HG03103 (cell line): ENCODE measurements around the gene LMX1B.

Experiments
- ATAC-seq: cut with Tn5 transposase; IDR thresholded peaks from one replicate; pipeline ENCODE4 v1.9.1; 2021; ENCODE audit warnings: low read depth; ENCODE audit not compliant: unreplicated experiment

LMX1B gene

GRCh38 chr9:126674365-126675146 lies 60.8 kb downstream of the LMX1B start:
- no peak for ATAC-seq

GRCh38 chr9:126675147-126675467 lies 61.4 kb downstream of the LMX1B start:
- no peak for ATAC-seq

- ATAC-seq, result no peak
Observed at GRCh38 chr9:126676102-126676684, 62.5 kb downstream of the LMX1B start.

GRCh38 chr9:126676685-126677143 lies 63.0 kb downstream of the LMX1B start:
- no peak for ATAC-seq

- no peak for ATAC-seq
Observed at GRCh38 chr9:126677188-126678084, 63.7 kb downstream of the LMX1B start.

- ATAC-seq, result no peak
Observed at GRCh38 chr9:126678989-126679388, 65.3 kb downstream of the LMX1B start.

GRCh38 chr9:126681336-126681735 lies 67.6 kb downstream of the LMX1B start:
- ATAC-seq, result no peak

GRCh38 chr9:126682113-126682810 lies 68.5 kb downstream of the LMX1B start:
- no peak for ATAC-seq

GRCh38 chr9:126682928-126683697 lies 69.4 kb downstream of the LMX1B start:
- ATAC-seq, result no peak

- ATAC-seq, result no peak
Observed at GRCh38 chr9:126683698-126684044, 69.9 kb downstream of the LMX1B start.

- ATAC-seq, result no peak
Observed at GRCh38 chr9:126684345-126684744, 70.6 kb downstream of the LMX1B start.

GRCh38 chr9:126684965-126685465 lies 71.3 kb downstream of the LMX1B start:
- ATAC-seq, result no peak

GRCh38 chr9:126687930-126688461 lies 74.3 kb downstream of the LMX1B start:
- ATAC-seq, result no peak

GRCh38 chr9:126688617-126689016 lies 74.9 kb downstream of the LMX1B start:
- no peak for ATAC-seq

- ATAC-seq, result no peak
Observed at GRCh38 chr9:126689027-126689825, 75.5 kb downstream of the LMX1B start.

GRCh38 chr9:126690431-126691051 lies 76.8 kb downstream of the LMX1B start:
- no peak for ATAC-seq

- ATAC-seq, result no peak
Observed at GRCh38 chr9:126692041-126692758, 78.5 kb downstream of the LMX1B start.
